Measurements from ENCODE around the gene RPLP2. TPM values are rescaled to one million over a fixed set of nuclear protein-coding genes. Genes with fewer than 3 reads are reported as not detected.

The RPLP2 gene
- total RNA-seq, 8 experiments from 2014 or later, result 1,135 to 2,145 (median 1,757) TPM

GRCh38 chr11:819943-820649, 10.3 kb downstream of the RPLP2 start:
- peaks cover 17 to 18% of the 10 kb centered on the region in 2 donors for H3K4me1 ChIP-seq (replicated peaks in 1 of 2)
- in situ Hi-C loops (cut with MboI; ENCODE audit: low pct_unique_long_range_greater_than_20kb in 2 of 9, low sequenced_read_pairs in 9 of 9, unreplicated experiment in 9 of 9), result no loop called here
- WGBS, 10 experiments, result 0 to 10% (median 1%) methylated on average over 2 to 14 of the region's 47 CpGs; no CpG with 5 or more reads in 4 of the 10 experiments
- H3K27ac ChIP-seq, result peak overlapping the region; percentile 76 to 82
- H3K4me3 ChIP-seq, result peak overlapping the region; percentile 48 to 91 (median 88)
- peak; percentile 31 to 56 (median 46) for ATAC-seq (replicated peaks in 6 of 8)

- Histone ChIP-seq H3K4me3 (peak overlapping the region; percentile 48 to 91 (median 88)), H3K4me1 (replicated peaks in 1 of 2) (peaks cover 17 to 18% of the 10 kb centered on the region in 2 donors), H3K27ac (no peak overlapping the region)
- in situ Hi-C loops (cut with MboI; ENCODE audit: low pct_unique_long_range_greater_than_20kb in 2 of 9, low sequenced_read_pairs in 9 of 9, unreplicated experiment in 9 of 9), result no loop called here
- 28 to 100% (median 90%) methylated on average over 1 to 4 of the region's 11 CpGs; no CpG with 5 or more reads in 5 of the 10 experiments for WGBS, 10 experiments
- peak in 1 of 8 experiments; percentile 1 for ATAC-seq (replicated peaks in 6 of 8)
Observed at GRCh38 chr11:820655-821511, 11.1 kb downstream of the RPLP2 start.

GRCh38 chr11:821512-822371, 12.0 kb downstream of the RPLP2 start:
- WGBS, 10 experiments, result 83 to 100% (median 92%) methylated on average over 1 to 7 of the region's 22 CpGs; no CpG with 5 or more reads in 6 of the 10 experiments
- H3K27ac ChIP-seq, result no peak overlapping the region
- in situ Hi-C loops (cut with MboI; ENCODE audit: low pct_unique_long_range_greater_than_20kb in 2 of 9, low sequenced_read_pairs in 9 of 9, unreplicated experiment in 9 of 9), result no loop called here
- no peak overlapping the region for H3K4me3 ChIP-seq
- no peak for ATAC-seq (replicated peaks in 6 of 8)
- H3K4me1 ChIP-seq (replicated peaks in 1 of 2), result peaks cover 20 to 23% of the 10 kb centered on the region in 2 donors

GRCh38 chr11:823441-824291, 13.9 kb downstream of the RPLP2 start:
- H3K27ac ChIP-seq, result no peak overlapping the region
- no peak overlapping the region for H3K4me3 ChIP-seq
- ATAC-seq (replicated peaks in 6 of 8), result no peak
- no CpG with 5 or more reads among the region's 53 CpGs for WGBS, 10 experiments
- in situ Hi-C loops (cut with MboI; ENCODE audit: low pct_unique_long_range_greater_than_20kb in 2 of 9, low sequenced_read_pairs in 9 of 9, unreplicated experiment in 9 of 9), result no loop called here
- H3K4me1 ChIP-seq (replicated peaks in 1 of 2), result peaks cover 37 to 39% of the 10 kb centered on the region in 2 donors

GRCh38 chr11:824292-824880, 14.6 kb downstream of the RPLP2 start:
- no peak overlapping the region for H3K4me3 ChIP-seq
- no peak for ATAC-seq (replicated peaks in 6 of 8)
- no peak overlapping the region for H3K27ac ChIP-seq
- peaks cover 40 to 41% of the 10 kb centered on the region in 2 donors for H3K4me1 ChIP-seq (replicated peaks in 1 of 2)
- 90% methylated on average over 2 to 7 of the region's 59 CpGs; no CpG with 5 or more reads in 8 of the 10 experiments for WGBS, 10 experiments
- in situ Hi-C loops (cut with MboI; ENCODE audit: low pct_unique_long_range_greater_than_20kb in 2 of 9, low sequenced_read_pairs in 9 of 9, unreplicated experiment in 9 of 9), result no loop called here

GRCh38 chr11:824942-825341, 15.2 kb downstream of the RPLP2 start:
- H3K27ac ChIP-seq, result no peak overlapping the region
- H3K4me1 ChIP-seq (replicated peaks in 1 of 2), result peaks cover 45 to 47% of the 10 kb centered on the region in 2 donors
- H3K4me3 ChIP-seq, result no peak overlapping the region
- no peak for ATAC-seq (replicated peaks in 6 of 8)
- in situ Hi-C loops (cut with MboI; ENCODE audit: low pct_unique_long_range_greater_than_20kb in 2 of 9, low sequenced_read_pairs in 9 of 9, unreplicated experiment in 9 of 9), result no loop called here
- 50 to 100% (median 80%) methylated on average over 1 to 3 of the region's 11 CpGs; no CpG with 5 or more reads in 5 of the 10 experiments for WGBS, 10 experiments

- ATAC-seq (replicated peaks in 6 of 8), result no peak
- in situ Hi-C loops (cut with MboI; ENCODE audit: low pct_unique_long_range_greater_than_20kb in 2 of 9, low sequenced_read_pairs in 9 of 9, unreplicated experiment in 9 of 9), result no loop called here
- H3K4me1 ChIP-seq (replicated peaks in 1 of 2), result peaks cover 46% of the 10 kb centered on the region in 2 donors
- 80 to 100% (median 86%) methylated on average over 1 to 3 of the region's 12 CpGs; no CpG with 5 or more reads in 6 of the 10 experiments for WGBS, 10 experiments
- no peak overlapping the region for H3K4me3 ChIP-seq
- H3K27ac ChIP-seq, result no peak overlapping the region
Observed at GRCh38 chr11:825366-826226, 15.8 kb downstream of the RPLP2 start.

GRCh38 chr11:826227-826621, 16.5 kb downstream of the RPLP2 start:
- peaks cover 46% of the 10 kb centered on the region in 2 donors for H3K4me1 ChIP-seq (replicated peaks in 1 of 2)
- no peak overlapping the region for H3K27ac ChIP-seq
- in situ Hi-C loops (cut with MboI; ENCODE audit: low pct_unique_long_range_greater_than_20kb in 2 of 9, low sequenced_read_pairs in 9 of 9, unreplicated experiment in 9 of 9), result no loop called here
- no peak for ATAC-seq (replicated peaks in 6 of 8)
- H3K4me3 ChIP-seq, result no peak overlapping the region
- 20 to 100% (median 74%) methylated on average over 1 to 6 of the region's 9 CpGs; no CpG with 5 or more reads in 4 of the 10 experiments for WGBS, 10 experiments

GRCh38 chr11:826836-827145, 17.0 kb downstream of the RPLP2 start:
- ATAC-seq (replicated peaks in 6 of 8), result peak in 2 of 8 experiments; percentile 0 to 4
- peak overlapping the region; percentile 71 to 76 for H3K27ac ChIP-seq
- peaks cover 52% of the 10 kb centered on the region in 2 donors for H3K4me1 ChIP-seq (replicated peaks in 1 of 2)
- in situ Hi-C loops (cut with MboI; ENCODE audit: low pct_unique_long_range_greater_than_20kb in 2 of 9, low sequenced_read_pairs in 9 of 9, unreplicated experiment in 9 of 9), result no loop called here
- peak overlapping the region; percentile 12 to 38 (median 32) for H3K4me3 ChIP-seq
- 7 to 11% methylated on average over 3 to 6 of the region's 22 CpGs; no CpG with 5 or more reads in 8 of the 10 experiments for WGBS, 10 experiments

- Histone ChIP-seq H3K27ac (peak overlapping the region; percentile 71 to 76), H3K4me3 (peak overlapping the region; percentile 12 to 38 (median 32))
- WGBS, 10 experiments, result no CpG with 5 or more reads among the region's 66 CpGs
Observed at GRCh38 chr11:827146-827896, 17.6 kb downstream of the RPLP2 start.

GRCh38 chr11:827897-828192, 18.1 kb downstream of the RPLP2 start, which contains the start of gene CRACR2B:
Gene CRACR2B (plus strand): TSS chr11:827919. CDS start chr11:828608, 689 bp downstream.
- in situ Hi-C loops (cut with MboI; ENCODE audit: low pct_unique_long_range_greater_than_20kb in 2 of 9, low sequenced_read_pairs in 9 of 9, unreplicated experiment in 9 of 9), result no loop called here
- no peak for ATAC-seq (replicated peaks in 6 of 8)
- Histone ChIP-seq H3K27ac (peak within 1 kb of the TSS; percentile 71 to 76), H3K4me3 (peak within 1 kb of the TSS; percentile 12 to 38 (median 32)), H3K4me1 (replicated peaks in 1 of 2) (peaks cover 58 to 60% of the 10 kb centered on the region in 2 donors)
- no CpG with 5 or more reads among the region's 5 CpGs for WGBS, 10 experiments

More at GRCh38 chr11:827146-827896, 17.6 kb downstream of the RPLP2 start:
- in situ Hi-C loops (cut with MboI; ENCODE audit: low pct_unique_long_range_greater_than_20kb in 2 of 9, low sequenced_read_pairs in 9 of 9, unreplicated experiment in 9 of 9), result no loop called here
- ATAC-seq (replicated peaks in 6 of 8), result peak in 6 of 8 experiments; percentile 0 to 18 (median 9)
- peaks cover 57% of the 10 kb centered on the region in 2 donors for H3K4me1 ChIP-seq (replicated peaks in 1 of 2)
